ENCODE data around the gene TMEM143.

GRCh38 chr19:48342841-48343540 is 20.7 kb downstream of the TMEM143 start:
- TF ChIP-seq CTCF (IDR thresholded peaks at IDR 0.05; ENCODE audit: low read depth, low read length, missing input control) (no peak), JUND (IDR thresholded peaks at IDR 0.05) (no peak), RAD21 (IDR thresholded peaks at IDR 0.05) (no peak), HNF4A (conservative IDR thresholded peaks at IDR 0.05) (no peak), RXRA (IDR thresholded peaks at IDR 0.05) (no peak), YY1 (IDR thresholded peaks at IDR 0.05) (no peak)
- TF ChIP-seq, protein P1, sequence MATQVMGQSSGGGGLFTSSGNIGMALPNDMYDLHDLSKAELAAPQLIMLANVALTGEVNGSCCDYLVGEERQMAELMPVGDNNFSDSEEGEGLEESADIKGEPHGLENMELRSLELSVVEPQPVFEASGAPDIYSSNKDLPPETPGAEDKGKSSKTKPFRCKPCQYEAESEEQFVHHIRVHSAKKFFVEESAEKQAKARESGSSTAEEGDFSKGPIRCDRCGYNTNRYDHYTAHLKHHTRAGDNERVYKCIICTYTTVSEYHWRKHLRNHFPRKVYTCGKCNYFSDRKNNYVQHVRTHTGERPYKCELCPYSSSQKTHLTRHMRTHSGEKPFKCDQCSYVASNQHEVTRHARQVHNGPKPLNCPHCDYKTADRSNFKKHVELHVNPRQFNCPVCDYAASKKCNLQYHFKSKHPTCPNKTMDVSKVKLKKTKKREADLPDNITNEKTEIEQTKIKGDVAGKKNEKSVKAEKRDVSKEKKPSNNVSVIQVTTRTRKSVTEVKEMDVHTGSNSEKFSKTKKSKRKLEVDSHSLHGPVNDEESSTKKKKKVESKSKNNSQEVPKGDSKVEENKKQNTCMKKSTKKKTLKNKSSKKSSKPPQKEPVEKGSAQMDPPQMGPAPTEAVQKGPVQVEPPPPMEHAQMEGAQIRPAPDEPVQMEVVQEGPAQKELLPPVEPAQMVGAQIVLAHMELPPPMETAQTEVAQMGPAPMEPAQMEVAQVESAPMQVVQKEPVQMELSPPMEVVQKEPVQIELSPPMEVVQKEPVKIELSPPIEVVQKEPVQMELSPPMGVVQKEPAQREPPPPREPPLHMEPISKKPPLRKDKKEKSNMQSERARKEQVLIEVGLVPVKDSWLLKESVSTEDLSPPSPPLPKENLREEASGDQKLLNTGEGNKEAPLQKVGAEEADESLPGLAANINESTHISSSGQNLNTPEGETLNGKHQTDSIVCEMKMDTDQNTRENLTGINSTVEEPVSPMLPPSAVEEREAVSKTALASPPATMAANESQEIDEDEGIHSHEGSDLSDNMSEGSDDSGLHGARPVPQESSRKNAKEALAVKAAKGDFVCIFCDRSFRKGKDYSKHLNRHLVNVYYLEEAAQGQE (IDR thresholded peaks at IDR 0.05) = no peak
- TF ChIP-seq, protein P2, sequence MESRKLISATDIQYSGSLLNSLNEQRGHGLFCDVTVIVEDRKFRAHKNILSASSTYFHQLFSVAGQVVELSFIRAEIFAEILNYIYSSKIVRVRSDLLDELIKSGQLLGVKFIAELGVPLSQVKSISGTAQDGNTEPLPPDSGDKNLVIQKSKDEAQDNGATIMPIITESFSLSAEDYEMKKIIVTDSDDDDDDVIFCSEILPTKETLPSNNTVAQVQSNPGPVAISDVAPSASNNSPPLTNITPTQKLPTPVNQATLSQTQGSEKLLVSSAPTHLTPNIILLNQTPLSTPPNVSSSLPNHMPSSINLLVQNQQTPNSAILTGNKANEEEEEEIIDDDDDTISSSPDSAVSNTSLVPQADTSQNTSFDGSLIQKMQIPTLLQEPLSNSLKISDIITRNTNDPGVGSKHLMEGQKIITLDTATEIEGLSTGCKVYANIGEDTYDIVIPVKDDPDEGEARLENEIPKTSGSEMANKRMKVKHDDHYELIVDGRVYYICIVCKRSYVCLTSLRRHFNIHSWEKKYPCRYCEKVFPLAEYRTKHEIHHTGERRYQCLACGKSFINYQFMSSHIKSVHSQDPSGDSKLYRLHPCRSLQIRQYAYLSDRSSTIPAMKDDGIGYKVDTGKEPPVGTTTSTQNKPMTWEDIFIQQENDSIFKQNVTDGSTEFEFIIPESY (IDR thresholded peaks at IDR 0.05) = no peak
- TF ChIP-seq, protein P3, sequence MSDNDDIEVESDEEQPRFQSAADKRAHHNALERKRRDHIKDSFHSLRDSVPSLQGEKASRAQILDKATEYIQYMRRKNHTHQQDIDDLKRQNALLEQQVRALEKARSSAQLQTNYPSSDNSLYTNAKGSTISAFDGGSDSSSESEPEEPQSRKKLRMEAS (IDR thresholded peaks at IDR 0.05) = no peak
